Measurements from ENCODE around the gene DGCR8. TPM values are rescaled to one million over a fixed set of nuclear protein-coding genes. Genes with fewer than 3 reads are reported as not detected.

The DGCR8 gene
- total and polyA plus RNA-seq, 2 of the 4 experiments (the other 2 are of a cell fraction), result 16.7 to 25.3 TPM

GRCh38 chr22:20083891-20084546 is 4.0 kb downstream of the DGCR8 start:
- no TSS peak for BruUV-seq (replicated peaks)
- Histone ChIP-seq H4K91ac (ENCODE audit: insufficient read depth, low read depth, low read length) (no peak overlapping the region), H3K14ac (replicated peaks; ENCODE audit: low read depth, low read length) (no peak overlapping the region), H2AFZ (replicated peaks; ENCODE audit: low read length, poor library complexity) (no peak overlapping the region), H3K9me3 (ENCODE audit: control insufficient read depth, insufficient read depth, low read length) (no peaks in the 10 kb centered on the region), H4K8ac (ENCODE audit: low read depth in 2 of 2, low read length in 2 of 2) (no peak overlapping the region), H3K56ac (ENCODE audit: extremely low read depth, insufficient read depth, low read length) (no peak overlapping the region), H3K36me3 (ENCODE audit: control insufficient read depth, insufficient read depth, low read length) (peaks cover 31% of the 10 kb centered on the region), H3K4ac (ENCODE audit: low read depth, low read length) (no peak overlapping the region), H2BK5ac (ENCODE audit: low read depth, low read length, poor library complexity, severe bottlenecking) (no peak overlapping the region), H3K23ac (ENCODE audit: low read depth, low read length) (no peak overlapping the region), H4K20me1 (ENCODE audit: insufficient read depth, low read length) (peaks cover 70% of the 10 kb centered on the region), H3K9ac (ENCODE audit: low read depth, low read length) (no peak overlapping the region), H3K27ac (ENCODE audit: insufficient read depth, low read length) (no peak overlapping the region), H2BK120ac (ENCODE audit: low read depth, low read length) (no peak overlapping the region), H2BK15ac (ENCODE audit: low read depth, low read length) (no peak overlapping the region), H2AK9ac (replicated peaks; ENCODE audit: low read depth, low read length, poor library complexity) (no peak overlapping the region), H3K18ac (ENCODE audit: low read depth, low read length) (no peak overlapping the region), H4K5ac (ENCODE audit: low read depth, low read length) (no peak overlapping the region), H3K27me3 (ENCODE audit: control insufficient read depth, insufficient read depth, low read length) (no peaks in the 10 kb centered on the region), H3K4me2 (ENCODE audit: low read depth, low read length) (no peak overlapping the region), H3K79me1 (ENCODE audit: low read depth in 1 of 2, low read length in 2 of 2) (peaks cover 9 to 72% of the 10 kb centered on the region in 2 experiments), H2AK5ac (ENCODE audit: low read depth, low read length) (no peak overlapping the region), H3K4me1 (ENCODE audit: control insufficient read depth, insufficient read depth, low read length) (peaks cover 19% of the 10 kb centered on the region), H2BK20ac (ENCODE audit: low read depth, low read length) (no peak overlapping the region), H3K4me3 (ENCODE audit: insufficient read depth, low read depth, low read length) (no peak overlapping the region), H3K9me1 (ENCODE audit: insufficient read depth, low read length) (peaks cover 31% of the 10 kb centered on the region)
- CTCF ChIA-PET, result no interaction called here
- in situ Hi-C loops (cut with MboI; ENCODE audit: low sequenced_read_pairs), result no loop called here
- POLR2A ChIA-PET (ENCODE audit: unreplicated experiment), result no interaction called here
- no peak for DNase-seq
- TF ChIP-seq RFX5 (IDR thresholded peaks at IDR 0.05; ENCODE audit: low read depth, low read length), result no peak
- TF ChIP-seq MXI1 (IDR thresholded peaks at IDR 0.05; ENCODE audit: borderline replicate concordance, low read depth, low read length), result no peak
- TF ChIP-seq CTCF (conservative IDR thresholded peaks at IDR 0.05; ENCODE audit: low read depth, low read length), result no peak
- no peak for TF ChIP-seq ELK1 (IDR thresholded peaks at IDR 0.05; ENCODE audit: borderline replicate concordance, low read depth, low read length)
- TF ChIP-seq USF2 (IDR thresholded peaks at IDR 0.05; ENCODE audit: low read depth, low read length), result no peak
- TF ChIP-seq RCOR1 (IDR thresholded peaks at IDR 0.05; ENCODE audit: insufficient replicate concordance, low read length), result no peak
- no peak for TF ChIP-seq BHLHE40 (IDR thresholded peaks at IDR 0.05; ENCODE audit: low read depth, low read length)
- TF ChIP-seq FOS (IDR thresholded peaks at IDR 0.05; ENCODE audit: low read depth, low read length), result no peak
- no peak for TF ChIP-seq MAFK (IDR thresholded peaks at IDR 0.05; ENCODE audit: low read depth, low read length)
- no peak for TF ChIP-seq CHD1 (IDR thresholded peaks at IDR 0.05; ENCODE audit: low read depth, low read length)
- TF ChIP-seq SMC3 (IDR thresholded peaks at IDR 0.05; ENCODE audit: low read depth, low read length), result no peak
- no peak for TF ChIP-seq CEBPB (IDR thresholded peaks at IDR 0.05; ENCODE audit: low read depth, low read length)
- no peak for TF ChIP-seq POLR2A (IDR thresholded peaks at IDR 0.05; ENCODE audit: low read depth, low read length)
- intact Hi-C loops (cut with micrococcal nuclease), result no loop called here
- dilution Hi-C loops (cut with HindIII; ENCODE audit: low sequenced_read_pairs, unreplicated experiment), result no loop called here
- ATAC-seq (ENCODE audit: low read depth), result no peak
- WGBS, 2 experiments (ENCODE audit: extremely low coverage in 2 of 2, insufficient read length in 1 of 2), result 95% methylated on average over 6 of the region's 10 CpGs; no CpG with 5 or more reads in 1 of the 2 experiments
